Stimulated activated naive CD4-positive, alpha-beta T cell (primary cell): ENCODE measurements around the gene MDFIC.
A peak's percentile ranks its signal among the peaks of the same experiment; 100 is the strongest.
"Not testable (repeated sequence)": the region's sequence is repeated elsewhere in the genome, so short reads cannot be mapped to it uniquely, and the experiment has no call there.

Experiments used
- DNase-seq, 6 experiments: peaks; one replicate each; lab custom pipeline; 2025; lab: John Stamatoyannopoulos, UW

The MDFIC gene, protein sequence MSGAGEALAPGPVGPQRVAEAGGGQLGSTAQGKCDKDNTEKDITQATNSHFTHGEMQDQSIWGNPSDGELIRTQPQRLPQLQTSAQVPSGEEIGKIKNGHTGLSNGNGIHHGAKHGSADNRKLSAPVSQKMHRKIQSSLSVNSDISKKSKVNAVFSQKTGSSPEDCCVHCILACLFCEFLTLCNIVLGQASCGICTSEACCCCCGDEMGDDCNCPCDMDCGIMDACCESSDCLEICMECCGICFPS

DNA sequence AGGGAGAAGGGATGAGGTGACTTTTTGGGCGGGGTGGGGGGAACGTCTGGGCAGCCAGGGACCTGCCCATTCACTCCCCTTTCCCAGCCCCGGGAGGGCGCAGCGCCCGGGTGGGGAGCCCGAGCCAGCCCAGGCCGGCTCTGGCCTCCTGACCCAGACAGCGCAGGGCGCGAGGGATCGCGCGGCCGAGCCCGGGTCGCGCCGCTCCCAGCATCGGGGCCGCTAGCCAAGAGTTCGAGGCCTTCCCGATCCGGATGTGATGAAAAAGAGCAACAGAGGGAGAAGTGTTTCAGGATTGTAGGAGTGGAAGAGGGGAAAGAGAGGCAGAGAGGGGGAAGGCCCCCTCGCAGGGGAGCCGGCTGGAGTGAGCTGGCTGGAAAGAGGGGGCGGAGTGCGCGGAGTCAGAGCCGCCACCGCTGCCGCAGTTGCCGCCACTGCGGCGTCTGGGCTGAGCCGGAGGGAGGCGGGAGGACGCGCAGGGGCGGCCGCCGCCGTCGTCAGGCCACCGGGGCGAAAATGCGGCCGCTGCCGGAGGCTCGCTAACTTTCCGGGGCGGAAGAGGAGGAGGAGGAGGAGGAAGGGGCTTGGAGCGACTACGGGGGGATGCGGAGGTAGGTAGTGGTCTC, at the start of gene MDFIC:
Gene MDFIC (plus strand): TSS at position 69 of the 626 bp plus-strand sequence. CDS start 940 bp downstream, outside the sequence.
- peak; percentile 17 to 60 (median 46) for DNase-seq

DNA sequence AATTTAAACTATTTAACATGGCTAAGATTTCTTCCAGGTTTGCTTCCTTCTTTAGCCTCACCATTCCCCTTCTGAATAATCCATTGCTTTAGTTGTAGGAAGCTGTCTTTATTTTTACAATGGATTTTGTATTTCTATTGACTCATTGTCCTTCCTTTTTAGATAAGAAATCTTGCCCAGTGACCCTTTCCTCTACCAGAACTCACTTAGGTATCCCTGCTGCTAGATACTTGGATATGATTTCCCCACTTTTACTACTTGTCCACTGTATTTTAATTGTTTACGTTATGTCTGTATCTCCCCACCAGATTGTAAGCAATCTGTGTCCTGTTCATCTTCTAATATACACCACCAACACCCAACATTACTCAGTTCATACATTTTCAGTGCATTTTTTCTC, 47.7 kb upstream of the MDFIC start:
- no peak for DNase-seq

DNA sequence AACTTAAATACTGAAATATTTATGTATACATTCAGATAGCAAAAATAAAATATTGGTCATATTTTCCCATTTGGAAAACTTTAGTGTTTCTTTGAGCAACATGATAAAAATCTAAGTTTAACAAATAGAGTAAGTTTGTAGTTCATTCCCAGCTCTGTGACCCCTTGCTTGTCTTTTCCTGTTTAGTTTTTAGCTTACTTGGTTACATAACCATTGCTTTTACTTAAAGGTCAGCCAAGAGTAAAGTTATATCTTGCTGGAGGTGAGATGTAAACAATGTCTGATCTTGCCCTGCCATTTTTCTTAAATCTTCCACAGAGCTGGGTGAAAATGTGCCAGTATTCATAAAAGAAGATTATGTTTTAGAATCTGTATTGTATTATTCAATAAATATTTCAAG, 46.7 kb upstream of the MDFIC start:
- DNase-seq, result no peak

DNA sequence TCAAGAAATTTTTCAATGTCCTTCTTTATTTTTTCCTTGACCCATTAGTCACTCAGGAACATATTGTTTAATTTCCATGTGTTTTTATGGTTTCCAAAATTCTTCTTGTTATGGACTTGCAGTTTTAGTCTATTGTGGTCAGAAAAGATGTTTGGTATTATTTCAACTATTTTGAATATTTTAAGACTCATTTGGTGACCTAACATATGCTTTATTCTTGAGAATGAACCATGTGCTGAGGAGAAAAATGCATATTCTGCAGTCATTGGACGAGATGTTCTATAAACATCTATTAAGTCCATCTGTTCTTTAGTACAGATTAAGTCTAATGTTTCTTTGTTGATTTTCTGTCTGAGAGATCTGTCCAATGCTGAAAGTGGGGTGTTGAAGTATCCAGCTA, 42.3 kb upstream of the MDFIC start:
- DNase-seq, result no peak

DNA sequence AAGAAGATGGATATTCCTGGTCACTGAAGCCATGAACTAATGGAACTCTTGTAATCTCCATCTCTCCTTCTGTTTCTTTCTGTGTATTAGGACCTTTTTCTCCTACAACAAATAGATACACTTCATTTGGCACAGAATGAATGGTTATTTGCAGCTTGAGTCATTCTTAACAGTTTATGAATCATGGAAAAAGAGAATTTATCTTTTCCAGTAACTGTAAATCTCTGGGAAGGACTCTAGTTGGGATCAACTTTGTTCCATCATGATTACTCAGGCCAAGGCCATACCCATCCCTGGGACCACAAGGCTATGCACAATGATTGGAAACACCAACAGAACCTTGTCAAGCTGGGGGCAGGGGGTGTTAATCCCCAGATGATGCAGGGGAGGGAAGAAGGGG, 36.1 kb upstream of the MDFIC start:
- no peak for DNase-seq

DNA sequence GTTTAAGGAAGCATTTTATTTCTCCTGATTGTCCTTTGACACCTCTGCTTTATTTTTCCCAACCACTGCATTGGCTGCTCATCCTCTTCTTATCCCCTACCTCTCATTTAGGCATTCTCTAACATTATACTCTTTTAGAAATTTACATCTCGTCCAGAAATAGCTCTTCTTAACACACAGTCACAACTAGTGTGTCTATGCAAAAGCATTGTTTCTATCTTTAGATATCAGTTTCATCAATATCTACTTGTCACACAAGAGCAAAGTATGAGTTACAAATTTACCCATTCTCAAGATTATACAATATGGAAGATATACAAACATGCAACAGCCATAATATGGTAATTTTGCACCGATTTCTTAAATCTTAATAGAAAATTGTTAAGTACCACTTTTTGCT, 35.7 kb upstream of the MDFIC start:
- no peak for DNase-seq

DNA sequence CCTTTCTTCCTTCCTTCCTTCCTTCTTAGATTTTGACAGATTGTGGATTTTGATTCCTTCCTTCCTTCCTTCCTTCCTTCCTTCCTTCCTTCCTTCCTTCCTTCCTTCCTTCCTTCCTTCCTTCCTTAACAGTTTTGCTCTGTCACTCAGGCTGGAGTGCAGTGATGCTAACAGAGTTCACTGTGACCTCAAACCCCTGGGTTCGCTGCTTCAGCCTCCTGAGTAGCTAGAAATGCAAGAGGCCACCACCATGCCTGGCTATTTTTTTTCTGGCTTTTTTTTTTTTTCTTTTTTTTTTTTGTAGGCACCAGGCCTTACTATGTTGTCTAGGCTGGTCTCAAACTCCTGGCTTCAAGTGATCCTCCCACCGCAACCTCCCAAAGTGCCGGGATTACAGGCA, 32.8 kb upstream of the MDFIC start:
- not testable (repeated sequence) for DNase-seq

DNA sequence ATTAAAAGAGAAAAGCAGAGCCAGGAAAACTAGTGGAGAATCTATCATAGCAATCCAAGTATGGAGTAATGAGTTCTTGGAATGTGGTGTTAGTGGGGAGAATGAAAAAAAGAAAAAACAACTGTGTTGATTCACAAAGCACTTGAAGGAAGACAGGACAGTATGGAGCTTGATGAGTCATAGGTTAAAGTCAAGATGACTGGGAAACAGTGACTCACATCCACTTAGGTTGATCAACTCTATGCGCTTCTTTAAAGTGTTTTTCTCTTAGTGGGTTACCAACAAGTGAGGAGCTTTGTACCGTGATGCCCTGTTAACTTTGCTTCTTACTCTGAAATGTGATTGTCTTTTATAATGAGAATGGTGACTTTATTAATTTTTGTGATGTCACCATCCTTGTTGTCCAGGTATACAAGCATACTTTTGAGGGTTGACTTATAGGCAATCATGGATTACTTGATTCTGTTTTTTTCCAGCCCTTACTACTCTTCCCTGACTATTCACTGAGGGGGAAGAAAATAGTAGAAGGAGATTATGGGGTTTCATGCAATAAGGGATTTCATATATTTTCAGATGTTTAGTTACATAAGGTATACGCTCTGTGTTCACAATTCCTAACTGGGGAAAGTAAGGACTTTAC, 32.1 kb upstream of the MDFIC start:
- no peak for DNase-seq

DNA sequence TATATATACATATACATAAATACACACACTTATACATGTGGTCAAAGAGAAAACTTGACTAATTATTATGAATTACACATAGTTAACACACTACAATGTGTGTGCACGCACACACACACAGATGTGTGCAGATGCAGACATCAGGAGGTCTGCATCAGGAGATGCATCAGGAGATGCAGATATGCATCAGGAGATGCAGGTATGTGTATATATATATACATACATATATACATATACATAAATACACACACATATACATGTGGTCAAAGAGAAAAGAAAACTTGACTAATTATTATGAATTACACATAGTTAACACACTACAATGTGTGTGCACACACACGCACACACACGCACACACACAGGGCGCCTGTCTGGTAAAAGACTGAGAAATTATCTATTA, 31.3 kb upstream of the MDFIC start:
- no peak for DNase-seq

DNA sequence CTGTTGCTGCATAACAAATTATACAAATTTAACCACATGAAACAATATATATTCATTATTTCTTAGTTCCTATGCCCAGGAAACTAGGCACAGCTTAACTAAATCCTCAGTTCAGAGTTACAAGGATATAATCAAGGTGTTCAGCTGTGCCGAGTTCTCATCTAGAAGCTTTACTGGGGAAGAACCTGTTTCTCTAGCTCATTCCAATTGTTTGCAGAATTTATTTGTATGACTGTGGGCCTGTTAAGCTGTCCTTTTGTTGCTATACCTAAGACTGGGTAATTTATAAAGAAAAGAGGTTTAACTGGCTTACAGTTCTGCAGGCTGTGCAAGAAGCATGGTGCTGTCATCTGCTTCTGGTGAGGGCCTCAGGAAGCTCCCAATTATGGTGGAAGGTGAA, 21.8 kb upstream of the MDFIC start:
- DNase-seq, result no peak

DNA sequence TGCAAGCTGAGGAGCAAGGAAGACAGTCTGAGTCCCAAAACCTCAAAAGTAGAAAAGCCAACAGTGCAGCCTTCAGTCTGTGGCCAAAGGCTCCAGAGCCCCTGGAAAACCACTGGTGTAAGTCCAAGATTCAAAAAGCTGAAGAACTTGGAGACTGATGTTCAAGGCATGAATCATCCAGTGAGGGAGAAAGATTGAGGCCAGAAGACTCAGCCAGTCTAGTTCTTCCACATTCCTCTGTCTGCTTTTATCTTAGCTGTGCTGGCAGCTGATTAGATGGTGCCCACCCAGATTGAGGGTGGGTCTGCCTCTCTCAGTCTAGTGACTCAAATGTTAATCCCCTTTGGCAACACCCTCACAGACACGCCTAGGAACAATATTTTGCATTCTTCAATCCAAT, 20.1 kb upstream of the MDFIC start:
- no peak for DNase-seq

DNA sequence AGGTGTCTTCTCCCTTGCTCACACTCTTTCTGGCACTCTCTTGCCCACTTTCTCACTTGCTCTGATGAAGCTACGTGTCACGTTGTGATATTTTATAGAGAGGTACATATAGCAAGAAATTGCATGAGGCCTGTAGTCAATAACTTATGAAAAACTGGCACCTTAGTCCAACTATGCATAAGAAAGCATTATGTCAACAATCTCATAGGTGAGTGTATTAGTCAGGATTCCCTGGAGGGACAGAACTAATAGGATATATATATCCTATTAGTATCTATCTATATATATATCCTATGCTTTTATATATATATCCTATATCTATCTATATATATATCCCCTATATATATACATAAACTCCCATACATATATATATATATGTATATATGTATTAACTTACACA, 18.8 kb upstream of the MDFIC start:
- no peak for DNase-seq

DNA sequence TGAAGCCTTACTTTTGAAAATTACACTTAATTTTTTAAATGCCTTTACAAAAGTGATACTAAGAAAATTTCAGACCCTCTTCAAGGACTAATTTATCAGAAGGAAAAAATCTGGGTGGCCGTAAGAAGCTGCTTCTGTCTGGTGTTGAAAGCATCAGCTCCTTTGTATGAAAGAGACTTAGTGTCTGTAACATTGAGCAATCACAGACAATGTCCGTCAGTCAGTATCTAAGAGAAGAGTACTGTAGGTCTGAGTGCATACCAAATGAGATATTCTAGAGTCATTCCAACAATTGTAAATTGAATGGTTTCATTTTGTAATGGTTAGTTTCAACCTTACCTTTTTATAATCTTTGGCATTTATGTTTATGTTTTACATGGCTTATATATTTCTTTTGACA, 11.1 kb upstream of the MDFIC start:
- DNase-seq, result no peak

DNA sequence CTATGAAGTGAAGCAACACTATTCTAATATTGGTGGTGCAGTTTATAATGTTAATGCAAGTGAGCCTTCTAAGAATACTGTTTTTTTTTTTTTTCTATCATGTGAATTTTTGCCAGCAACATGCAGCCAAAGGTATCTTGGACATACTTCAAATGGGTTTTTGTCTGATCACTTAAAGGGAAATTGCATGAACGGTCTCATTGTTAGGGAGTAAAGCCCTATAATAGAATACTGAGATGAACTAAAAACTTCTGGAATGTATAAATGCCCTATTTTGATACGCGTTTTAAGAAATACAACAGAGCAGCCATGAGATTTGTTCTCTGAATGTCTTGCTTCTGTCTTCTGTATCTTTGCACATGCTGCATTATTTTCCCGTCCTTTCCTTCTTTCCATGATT, 10.5 kb upstream of the MDFIC start:
- DNase-seq, result no peak

DNA sequence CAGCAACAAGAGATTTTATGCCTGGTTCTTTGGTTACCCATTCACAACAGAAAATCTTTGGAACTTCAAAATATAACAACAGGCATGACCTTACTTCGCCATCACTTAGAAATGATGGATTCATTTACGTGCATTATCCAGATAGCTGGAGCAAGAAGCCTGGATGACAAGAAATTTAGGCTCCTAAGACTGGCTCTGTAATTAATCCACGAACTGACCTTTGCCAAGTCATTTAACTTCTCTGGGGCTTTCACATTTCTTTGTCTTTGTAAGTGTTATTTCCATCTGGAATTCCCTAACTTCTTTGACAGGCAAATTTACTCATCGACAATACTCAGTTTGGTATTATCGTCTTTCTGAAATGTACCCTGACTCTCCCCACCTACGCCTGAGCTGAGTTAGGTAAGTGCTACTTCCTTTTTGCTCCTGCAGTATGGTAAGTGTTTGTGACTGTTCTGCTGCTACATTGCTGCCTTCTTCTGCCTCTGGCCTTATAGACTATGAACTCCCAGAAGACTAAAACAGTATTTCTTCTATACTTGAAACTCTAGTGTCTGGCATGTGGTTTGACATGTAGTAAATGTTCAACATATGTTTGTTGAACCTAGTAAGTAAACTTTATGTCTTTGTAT, 5.5 kb upstream of the MDFIC start:
- DNase-seq, result no peak

DNA sequence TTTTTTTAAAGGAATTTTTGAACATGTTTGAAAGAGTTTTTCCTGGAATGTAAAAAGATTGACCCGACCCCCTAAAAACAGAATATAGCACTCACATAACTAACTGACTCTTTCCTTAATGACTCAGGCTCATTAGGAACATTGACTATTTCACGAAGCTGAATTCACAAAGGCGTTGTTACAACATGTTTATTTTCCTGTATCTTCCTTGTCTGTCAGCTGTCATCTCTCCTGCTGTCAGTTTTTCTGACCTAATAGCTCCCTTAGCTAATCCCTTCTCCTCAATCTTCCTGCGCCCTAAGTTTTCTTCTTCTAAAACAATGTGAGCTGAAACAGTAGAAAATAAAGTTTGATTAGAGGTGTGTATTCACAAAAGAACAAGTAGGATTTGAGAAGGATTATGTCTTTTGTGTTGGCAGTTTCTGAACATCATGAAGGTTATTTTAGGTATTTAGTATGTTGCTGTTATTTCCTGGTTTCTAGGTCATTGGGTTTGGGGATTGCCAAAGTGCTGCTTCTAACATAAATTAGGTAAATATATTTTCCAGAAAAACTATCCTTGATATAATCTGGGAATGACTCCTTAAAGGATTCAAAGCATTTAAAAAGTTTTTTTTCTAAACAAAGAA, 4.6 kb upstream of the MDFIC start:
- no peak for DNase-seq

DNA sequence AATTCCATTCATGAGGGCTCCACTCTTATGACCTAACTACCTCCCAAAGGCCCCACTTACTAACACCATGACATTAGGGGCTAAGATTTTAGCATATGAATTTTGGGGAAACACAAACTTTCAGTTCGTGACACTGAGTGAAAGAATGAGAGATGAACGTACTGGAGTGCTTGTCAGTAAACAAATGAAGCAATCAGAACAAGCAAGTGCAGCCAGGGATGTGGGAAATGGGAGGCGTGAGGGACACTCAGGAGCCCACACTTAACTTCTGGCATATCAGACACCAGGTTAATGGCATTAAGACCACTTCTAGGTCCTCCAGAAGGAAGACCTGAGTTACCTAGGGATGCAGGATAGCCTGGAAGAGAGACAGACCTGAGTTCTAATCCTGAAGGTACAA, 2.3 kb upstream of the MDFIC start:
- no peak for DNase-seq

DNA sequence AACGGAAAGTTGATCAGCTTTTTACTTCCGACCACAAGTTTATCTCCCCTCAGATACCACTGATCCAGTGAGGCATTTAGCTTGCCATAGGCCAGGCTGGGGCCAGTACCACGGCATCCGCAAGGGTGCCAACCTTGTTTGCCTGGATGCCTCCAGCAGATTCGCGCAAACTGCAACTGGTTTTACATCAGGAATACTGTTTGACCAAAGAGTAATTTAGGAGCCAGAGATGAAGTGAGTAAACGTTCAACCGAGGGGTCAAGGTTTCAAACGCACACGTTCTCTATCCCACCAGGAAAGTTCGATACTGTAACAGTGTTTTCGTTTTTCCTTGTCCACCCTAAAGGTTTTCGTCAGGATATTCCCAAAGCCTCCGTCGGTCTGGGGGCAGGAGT, 266 bp upstream of the MDFIC start:
- no peak for DNase-seq

DNA sequence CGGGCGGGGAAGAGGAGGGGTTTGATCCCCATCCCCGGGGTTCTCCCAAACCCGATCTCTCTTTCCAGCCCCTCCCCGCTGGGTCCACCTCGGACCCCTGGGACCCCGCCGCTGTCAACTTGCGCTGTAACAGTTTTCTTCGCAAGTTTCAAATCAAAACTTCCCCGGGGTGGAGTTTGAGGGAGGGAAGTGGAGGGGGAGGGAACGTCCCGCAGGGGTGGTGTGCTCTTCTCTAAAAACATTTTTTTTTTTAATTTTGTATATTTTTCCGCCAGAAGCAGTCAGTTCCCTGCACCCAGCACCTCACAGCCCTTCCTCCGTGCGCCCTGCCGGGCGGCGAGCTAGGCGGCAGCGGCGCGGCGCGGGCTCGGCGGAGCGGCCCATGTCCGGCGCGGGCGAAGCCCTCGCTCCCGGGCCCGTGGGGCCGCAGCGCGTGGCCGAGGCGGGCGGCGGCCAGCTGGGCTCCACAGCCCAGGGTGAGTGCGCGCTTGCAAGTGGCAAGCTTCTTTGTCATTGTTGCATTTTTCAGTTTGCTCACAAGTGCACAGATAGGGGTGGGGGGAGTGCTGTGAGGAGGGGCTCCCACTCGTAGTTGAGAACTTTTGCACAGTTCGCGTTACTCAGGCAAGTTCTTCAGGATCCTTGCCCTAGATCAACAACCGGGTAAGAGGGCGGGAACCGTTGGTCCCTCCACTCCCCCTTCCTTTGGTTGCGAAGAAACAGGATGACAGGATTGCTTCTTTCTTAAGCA, 933 bp downstream of the MDFIC start:
- peak; percentile 31 to 77 (median 56) for DNase-seq

DNA sequence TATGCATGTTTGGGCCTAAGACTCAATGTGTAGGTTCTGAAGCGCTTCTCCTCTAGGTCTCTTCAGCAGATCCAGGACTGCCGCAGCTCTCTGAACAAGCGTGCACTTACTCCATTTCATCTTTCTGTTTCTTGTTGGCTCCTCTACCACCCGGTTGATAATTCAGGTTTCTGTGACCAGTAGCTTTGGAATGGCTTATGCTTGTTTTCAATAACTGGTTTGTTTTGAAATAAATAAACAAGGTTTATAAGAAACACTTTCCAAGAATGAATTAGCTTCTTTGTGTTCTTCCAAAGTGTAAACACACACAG, 1.5 kb downstream of the MDFIC start:
- DNase-seq, result peak in 1 of 6 experiments; percentile 42

DNA sequence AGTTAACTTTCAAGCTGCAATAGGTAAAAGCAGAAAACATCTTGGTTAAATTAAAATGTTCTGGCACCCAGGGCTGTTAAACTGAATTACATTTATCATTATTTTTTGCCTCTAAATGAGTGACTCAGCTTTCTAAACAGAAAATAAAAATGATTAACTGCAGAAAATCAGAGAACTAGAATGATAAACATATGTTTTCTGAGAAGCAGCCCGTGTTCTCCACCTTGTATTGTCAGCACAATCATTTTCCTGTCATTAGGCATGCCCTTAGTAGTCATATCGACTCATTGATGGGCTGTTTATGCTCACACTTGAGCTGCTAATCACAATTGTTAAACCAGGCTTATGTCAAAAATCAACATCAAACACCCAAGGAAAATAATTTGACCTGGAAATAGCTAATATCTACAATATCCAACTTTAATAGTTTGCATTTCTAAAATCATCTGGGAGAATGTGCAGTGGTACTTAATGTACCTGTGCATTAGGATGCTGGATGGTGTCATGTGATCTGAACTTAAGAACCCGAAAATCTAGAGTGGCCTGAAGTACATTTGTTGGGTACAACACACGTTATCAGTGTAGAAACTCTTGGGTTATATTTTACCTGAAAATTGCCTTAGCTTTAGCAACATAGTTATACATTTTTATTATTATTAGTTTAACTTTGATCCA, 2.3 kb downstream of the MDFIC start:
- DNase-seq, result no peak

DNA sequence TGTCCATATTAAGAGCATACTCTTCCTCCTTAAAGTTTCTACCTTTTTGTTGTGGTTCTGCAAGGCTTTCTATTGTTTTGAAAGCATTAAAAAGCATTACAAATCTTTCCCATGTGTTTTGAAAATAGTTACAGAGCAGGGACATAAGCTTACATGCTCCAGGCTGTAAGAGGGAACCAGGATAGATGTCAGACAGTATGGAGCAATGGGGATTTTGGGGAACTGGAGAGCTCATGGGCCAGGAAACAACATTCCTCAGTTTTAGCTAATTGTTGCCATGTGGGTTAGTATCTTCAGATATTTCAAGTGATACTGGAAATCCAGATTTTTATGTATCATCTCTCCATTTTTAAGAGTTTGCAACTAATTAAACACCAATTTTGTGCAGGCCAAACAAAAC, 3.5 kb downstream of the MDFIC start:
- no peak for DNase-seq
